Sigmoid colon (tissue), 4 donors: ENCODE data around the gene ADAMTS2.

ENCODE experiments used
- POLR2A ChIP-seq, 2 donors: fragments of 450-650 bp; IDR thresholded peaks; one replicate each; pipeline ENCODE4 v1.6.1; 2016; ENCODE audit warnings: antibody characterized with exemption in 2 of 2, mild to moderate bottlenecking in 2 of 2, moderate library complexity in 2 of 2
- POLR2AphosphoS5 ChIP-seq, 4 donors: sonication (generic); formaldehyde crosslinking; IDR thresholded peaks; one replicate each; pipeline ENCODE4 v1.6.1; 2017; ENCODE audit warnings: antibody characterized with exemption in 4 of 4
- TF ChIP-seq, protein P1 (sequence below), 4 experiments: fragments of 450-650 bp in 3 of 4; fragments of 200-600 bp in 1 of 4; IDR thresholded peaks; one replicate each; pipeline ENCODE4 v1.5.1; 2016 to 2019; ENCODE audit warnings: antibody characterized with exemption in 4 of 4, mild to moderate bottlenecking in 3 of 4, moderate library complexity in 2 of 4

DNA sequence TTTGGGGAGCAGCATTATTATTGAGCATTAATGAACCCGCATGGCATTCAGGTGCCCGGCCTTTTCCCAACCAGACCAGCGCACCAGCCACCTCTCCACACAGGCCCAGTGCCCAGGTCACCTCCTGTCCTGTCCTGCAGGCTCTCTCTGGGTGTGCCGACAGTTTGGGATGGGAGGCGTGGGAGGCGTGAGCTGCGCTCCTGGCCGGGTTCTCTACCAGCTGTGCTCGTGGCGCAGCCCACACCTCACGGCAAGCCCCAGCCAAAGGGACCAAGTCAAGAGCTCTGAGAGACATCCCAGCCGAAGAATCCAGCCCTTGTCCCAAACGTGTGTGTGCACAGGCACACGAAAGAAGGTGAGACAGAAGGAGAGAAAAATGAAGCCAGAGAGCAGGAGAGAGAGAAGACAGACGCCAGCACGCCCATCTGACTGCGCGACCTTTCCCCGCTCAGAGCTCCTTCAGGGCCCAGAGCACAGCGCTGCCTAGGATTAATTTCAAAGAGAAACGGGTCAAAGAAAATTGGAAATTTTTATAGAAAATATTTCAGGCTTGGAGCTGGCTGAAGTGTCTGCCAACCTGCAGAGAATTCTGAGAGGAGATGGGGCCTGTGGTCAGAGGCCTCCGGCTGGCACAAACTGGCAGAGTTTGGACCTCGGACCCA, 81.7 kb downstream of the ADAMTS2 start:
- TF ChIP-seq POLR2A (IDR thresholded peaks at IDR 0.05), result no peak
- TF ChIP-seq, protein P1, sequence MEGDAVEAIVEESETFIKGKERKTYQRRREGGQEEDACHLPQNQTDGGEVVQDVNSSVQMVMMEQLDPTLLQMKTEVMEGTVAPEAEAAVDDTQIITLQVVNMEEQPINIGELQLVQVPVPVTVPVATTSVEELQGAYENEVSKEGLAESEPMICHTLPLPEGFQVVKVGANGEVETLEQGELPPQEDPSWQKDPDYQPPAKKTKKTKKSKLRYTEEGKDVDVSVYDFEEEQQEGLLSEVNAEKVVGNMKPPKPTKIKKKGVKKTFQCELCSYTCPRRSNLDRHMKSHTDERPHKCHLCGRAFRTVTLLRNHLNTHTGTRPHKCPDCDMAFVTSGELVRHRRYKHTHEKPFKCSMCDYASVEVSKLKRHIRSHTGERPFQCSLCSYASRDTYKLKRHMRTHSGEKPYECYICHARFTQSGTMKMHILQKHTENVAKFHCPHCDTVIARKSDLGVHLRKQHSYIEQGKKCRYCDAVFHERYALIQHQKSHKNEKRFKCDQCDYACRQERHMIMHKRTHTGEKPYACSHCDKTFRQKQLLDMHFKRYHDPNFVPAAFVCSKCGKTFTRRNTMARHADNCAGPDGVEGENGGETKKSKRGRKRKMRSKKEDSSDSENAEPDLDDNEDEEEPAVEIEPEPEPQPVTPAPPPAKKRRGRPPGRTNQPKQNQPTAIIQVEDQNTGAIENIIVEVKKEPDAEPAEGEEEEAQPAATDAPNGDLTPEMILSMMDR (IDR thresholded peaks at IDR 0.05), result no peak
- TF ChIP-seq POLR2AphosphoS5 (IDR thresholded peaks at IDR 0.05), result no peak
